M059J (cell line): ENCODE results near the gene CFTR. TPM values are rescaled to one million over a fixed set of nuclear protein-coding genes. Genes with fewer than 3 reads are reported as not detected.
"Not testable (repeated sequence)": the region's sequence is repeated elsewhere in the genome, so short reads cannot be mapped to it uniquely, and the experiment has no call there.

Experiments used
- DNase-seq: peaks from one replicate; pipeline ENCODE4 v3.0.0-alpha.2; 2012; ENCODE audit warnings: low read depth
- total RNA-seq: library from RNA; depleted of rRNA; stranded (reverse); fragments of >200 nt; shearing (Covaris generic); gene quantifications from 2 replicates; pipeline ENCODE4 v1.2.3, GENCODE V29; 2014

Gene CFTR
- total RNA-seq, 1 experiment from 2014 or later, result 0.10 TPM

DNA sequence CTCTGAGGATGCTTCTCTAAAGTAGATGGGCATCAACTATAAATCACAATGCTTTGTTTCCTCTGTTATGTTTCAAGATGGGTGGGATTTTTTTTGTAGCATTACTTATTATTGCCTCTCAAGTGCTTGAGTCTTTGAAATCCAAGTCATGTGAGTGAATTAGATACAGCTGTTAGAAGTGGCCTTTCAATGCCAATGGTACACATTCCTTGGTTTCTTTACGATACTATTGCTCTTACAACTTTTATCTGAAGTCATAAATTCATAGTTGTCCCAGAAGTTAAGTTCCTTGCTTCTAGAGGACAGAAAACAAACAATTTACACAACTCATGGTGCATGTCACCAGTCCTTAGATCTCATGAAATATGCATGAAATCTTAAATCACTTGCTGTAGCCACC, 15.5 kb downstream of the CFTR start:
- DNase-seq, result no peak

DNA sequence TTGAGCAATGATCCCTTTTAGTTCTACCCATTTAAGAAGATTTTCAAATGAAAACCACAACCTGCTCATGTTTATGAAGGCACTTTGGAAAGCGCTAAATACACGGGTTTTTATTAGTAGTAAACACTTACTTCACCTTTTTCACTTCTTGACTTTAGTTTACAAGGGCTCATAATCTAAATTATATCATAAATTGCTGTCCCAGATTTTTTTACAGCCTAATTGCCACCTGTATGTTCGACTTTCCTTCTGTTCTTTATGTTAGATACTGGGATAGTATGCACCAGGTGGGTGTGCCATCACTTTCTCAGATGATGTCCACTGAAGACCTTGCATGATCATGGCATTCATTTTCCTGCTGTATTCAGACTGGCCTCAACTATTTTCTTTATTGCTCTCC, 22.5 kb downstream of the CFTR start:
- DNase-seq, result no peak

DNA sequence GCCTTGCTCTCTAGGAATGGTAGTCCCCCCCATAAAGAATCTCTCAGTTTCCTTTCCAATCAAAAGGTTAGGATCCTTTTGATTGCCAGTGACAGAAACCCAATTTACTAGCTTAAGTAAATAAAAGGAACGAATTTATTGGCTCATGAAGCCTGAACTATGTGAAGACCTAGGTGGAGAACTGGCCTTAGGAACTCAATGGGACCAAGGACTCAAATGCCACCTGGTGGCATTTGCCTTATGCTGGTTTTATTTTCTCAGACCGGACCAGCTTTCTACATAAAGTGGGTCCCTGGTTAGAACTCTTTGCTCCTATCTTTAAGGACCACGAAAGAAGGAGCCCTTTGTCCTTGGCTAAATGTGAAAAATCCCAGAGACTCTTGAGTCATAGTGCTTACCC, 25.4 kb downstream of the CFTR start:
- no peak for DNase-seq

DNA sequence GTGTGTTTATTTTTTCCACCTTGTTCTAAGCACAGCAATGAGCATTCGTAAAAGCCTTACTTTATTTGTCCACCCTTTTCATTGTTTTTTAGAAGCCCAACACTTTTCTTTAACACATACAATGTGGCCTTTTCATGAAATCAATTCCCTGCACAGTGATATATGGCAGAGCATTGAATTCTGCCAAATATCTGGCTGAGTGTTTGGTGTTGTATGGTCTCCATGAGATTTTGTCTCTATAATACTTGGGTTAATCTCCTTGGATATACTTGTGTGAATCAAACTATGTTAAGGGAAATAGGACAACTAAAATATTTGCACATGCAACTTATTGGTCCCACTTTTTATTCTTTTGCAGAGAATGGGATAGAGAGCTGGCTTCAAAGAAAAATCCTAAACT, 28.9 kb downstream of the CFTR start:
- DNase-seq, result no peak

DNA sequence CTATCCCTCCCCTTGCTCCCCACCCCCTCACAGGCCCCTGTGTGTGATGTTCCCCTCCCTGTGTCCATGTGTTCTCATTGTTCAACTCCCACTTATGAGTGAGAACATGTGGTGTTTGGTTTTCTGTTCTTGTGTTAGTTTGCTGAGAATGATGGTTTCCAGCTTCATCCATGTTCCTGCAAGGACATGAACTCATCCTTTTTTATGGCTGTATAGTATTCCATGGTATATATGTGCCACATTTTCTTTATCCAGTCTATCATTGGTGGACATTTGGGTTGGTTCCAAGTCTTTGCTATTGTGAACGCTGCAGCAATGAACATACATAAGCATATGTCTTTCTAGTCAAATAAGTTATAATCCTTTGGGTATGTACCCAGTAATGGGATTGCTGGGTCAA, 37.4 kb downstream of the CFTR start:
- DNase-seq, result not testable (repeated sequence)

DNA sequence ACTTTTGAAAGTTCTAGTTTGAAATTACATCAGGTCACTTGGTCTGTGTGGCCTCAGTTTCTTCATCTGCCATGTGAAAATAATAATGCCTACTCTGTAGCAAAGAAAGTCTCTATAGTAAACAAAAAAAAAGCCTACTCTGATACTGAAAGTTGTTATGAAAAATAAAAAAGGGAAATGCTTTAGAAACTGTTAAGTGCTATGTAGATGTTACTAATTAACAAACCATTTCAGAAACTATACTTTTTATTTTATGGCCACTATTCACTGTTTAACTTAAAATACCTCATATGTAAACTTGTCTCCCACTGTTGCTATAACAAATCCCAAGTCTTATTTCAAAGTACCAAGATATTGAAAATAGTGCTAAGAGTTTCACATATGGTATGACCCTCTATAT, 50.6 kb downstream of the CFTR start:
- DNase-seq, result no peak

DNA sequence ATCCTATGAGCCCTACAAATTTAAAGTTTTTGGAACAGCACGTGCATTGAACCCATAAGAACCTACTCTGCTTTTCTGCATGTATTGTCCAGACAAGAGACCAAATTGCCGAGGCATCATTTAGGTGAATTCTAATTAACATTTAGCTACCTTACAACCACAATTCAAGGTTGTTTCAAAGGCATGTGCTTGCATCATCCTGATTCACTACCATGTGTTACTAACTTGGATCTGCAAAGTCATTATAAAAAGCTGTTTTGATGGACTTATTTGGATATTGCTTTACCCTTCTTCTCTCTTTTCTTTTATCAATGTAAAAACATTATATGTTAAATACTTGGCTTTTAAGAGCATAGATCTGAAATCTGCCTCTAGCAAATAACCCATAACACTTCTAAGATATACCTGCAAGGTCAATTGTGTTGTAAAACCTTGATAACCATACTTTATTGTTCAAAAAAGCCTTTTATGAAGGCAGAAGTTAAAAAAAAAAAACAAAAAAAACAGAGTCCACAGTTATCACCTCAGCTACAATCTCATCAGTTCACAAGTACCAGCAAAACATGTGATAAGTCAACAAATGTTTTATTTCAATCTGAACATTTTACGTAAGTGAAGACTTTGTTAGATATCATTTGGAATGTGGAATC, 51.9 kb downstream of the CFTR start:
- DNase-seq, result no peak

DNA sequence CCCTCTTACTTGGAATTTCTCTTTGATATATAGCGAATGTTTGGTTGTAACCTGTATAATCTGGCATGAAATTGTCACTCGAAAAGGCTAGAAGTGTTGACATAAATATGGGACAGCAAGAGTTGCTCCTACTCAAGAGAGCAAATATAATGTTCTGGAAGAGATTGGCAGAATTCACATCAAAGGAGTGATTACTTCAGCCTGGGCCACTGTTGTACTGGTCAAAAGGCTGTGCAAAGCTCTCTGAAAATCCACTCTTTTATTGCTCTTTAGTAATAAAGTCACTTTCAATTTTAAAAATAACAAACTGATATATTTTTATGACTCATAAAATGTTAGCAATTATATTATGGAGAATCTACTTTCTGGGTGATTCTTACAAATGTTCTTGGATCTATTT, 58.2 kb downstream of the CFTR start:
- no peak for DNase-seq

DNA sequence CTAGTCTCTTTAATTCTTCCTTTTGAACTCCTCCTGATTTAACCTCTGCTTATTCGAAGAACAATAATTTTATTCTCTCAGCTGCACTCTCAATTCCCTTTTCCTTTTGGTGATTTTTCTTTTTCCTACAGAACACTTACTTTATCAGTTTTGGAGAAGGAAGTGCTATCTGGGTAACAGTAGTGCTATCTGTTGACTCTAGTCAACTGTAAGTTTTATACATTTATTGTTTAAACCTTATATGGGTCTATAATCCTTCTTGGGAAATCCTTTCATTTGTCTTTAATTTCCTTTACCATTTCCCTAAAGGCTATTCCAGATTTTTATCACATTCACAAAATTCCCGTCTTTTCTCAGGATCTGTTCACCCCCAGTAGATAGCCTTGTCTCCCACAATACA, 64.2 kb downstream of the CFTR start:
- no peak for DNase-seq

DNA sequence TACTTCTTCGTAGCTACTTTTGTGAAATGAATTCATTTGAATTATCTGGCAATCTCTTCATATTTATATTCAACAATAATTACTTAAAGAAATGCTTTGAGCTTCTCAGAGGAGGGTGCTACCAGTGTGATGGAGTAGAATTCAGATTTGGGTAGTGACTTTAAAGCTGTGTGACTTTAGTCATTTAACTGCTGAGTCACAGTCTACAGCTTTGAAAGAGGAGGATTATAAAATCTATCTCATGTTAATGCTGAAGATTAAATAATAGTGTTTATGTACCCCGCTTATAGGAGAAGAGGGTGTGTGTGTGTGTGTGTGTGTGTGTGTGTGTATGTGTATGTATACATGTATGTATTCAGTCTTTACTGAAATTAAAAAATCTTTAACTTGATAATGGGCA, 68.2 kb downstream of the CFTR start:
- DNase-seq, result no peak

DNA sequence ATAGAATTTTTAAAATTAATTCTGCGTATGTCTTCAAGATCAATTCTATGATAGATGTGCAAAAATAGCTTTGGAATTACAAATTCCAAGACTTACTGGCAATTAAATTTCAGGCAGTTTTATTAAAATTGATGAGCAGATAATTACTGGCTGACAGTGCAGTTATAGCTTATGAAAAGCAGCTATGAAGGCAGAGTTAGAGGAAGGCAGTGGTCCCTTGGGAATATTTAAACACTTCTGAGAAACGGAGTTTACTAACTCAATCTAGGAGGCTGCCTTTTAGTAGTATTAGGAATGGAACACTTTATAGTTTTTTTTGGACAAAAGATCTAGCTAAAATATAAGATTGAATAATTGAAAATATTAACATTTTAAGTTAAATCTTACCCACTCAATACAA, 70.8 kb downstream of the CFTR start:
- DNase-seq, result no peak

DNA sequence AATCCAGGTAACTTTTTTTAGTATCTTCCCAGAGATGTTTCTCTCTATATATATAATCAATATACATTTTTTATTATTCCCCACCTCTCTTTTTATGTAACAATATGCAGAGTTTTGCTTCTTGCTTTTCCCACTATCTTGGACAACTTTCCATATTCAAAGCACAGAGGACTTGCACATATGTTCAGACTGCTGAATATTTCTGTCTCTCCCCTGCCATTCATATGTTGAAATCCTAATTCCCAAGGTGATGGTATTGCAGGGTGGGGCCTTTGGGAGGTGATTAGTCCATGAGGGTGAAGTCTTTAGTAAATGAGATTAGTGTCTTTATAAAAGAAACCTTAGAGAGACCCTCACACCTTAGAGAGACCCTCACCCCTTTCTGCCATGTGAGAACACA, 72.8 kb downstream of the CFTR start:
- DNase-seq, result no peak

DNA sequence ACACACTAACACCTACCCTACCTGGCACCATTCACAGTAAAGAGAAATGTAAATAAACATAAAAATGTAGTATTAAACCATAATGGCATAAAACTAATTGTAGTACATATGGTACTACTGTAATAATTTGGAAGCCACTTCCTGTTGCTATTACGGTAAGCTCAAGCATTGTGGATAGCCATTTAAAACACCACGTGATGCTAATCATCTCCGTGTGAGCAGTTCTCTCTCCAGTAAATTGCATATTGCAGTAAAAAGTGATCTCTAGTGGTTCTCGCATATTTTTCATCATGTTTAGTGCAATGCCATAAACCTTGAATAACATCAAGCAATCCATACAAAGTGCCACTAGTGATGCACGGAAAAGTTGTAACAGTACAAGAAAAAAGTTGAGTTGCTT, 75.4 kb downstream of the CFTR start:
- DNase-seq, result no peak

DNA sequence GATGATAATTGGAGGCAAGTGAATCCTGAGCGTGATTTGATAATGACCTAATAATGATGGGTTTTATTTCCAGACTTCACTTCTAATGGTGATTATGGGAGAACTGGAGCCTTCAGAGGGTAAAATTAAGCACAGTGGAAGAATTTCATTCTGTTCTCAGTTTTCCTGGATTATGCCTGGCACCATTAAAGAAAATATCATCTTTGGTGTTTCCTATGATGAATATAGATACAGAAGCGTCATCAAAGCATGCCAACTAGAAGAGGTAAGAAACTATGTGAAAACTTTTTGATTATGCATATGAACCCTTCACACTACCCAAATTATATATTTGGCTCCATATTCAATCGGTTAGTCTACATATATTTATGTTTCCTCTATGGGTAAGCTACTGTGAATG, 79.6 kb downstream of the CFTR start:
- DNase-seq, result no peak

DNA sequence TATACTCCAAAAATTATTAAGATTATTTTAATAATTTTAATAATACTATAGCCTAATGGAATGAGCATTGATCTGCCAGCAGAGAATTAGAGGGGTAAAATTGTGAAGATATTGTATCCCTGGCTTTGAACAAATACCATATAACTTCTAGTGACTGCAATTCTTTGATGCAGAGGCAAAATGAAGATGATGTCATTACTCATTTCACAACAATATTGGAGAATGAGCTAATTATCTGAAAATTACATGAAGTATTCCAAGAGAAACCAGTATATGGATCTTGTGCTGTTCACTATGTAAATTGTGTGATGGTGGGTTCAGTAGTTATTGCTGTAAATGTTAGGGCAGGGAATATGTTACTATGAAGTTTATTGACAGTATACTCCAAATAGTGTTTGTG, 80.2 kb downstream of the CFTR start:
- DNase-seq, result no peak

DNA sequence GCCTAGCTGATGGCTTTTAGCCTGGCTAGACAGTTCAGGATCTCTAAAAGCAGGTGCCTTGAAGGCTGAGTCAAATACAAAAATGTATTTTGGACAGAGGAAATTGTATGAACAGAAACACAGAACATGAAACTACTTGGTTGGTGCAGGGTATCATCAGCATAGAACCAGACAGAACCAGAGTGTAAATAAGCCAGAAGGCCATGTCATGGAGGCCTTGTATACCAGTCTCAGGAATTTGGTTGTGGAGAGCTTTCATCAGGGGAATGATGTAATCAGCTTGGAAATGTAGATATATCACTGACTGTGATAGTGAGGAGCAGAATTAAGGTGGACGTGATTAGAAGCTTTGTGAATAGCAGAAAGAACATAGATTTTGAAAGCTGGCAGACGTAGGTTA, 82.9 kb downstream of the CFTR start:
- no peak for DNase-seq

DNA sequence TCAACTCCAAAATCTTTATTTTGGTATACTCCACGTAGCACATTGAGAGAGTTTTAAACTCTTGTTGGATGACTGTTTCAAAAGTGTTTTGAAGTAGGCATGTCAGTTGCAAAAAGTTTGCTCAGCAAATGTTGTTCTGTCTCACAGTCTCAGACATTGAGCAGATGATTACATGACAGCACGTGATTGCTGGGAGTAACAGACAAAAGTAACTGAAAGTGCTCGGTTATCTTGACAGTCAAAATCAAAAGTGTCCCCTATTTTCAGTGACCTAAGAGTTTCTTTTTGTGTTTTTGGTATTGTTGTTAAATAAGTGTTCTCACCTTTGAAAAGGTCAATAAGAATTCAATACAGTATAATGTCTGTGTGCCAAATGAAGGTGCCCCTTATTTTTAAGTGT, 84.3 kb downstream of the CFTR start:
- no peak for DNase-seq

DNA sequence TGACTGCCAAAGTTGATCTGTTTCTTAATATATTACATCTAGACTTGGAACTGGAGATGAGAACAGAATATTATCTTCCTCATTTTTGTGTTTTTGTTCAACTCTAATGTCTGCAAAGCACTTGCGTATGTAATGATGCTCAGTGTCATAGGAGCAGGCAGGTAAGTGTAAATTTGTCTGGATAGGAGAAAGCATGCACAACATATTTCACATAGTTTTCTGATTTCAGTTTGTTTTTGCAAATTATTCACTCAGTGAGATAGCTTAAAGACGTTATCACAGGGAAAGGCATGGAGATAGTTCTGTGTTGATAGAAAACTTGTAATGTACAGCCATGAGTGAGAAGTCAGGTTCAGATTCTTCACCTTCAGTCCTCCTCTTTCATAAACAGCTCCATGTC, 84.8 kb downstream of the CFTR start:
- DNase-seq, result no peak

DNA sequence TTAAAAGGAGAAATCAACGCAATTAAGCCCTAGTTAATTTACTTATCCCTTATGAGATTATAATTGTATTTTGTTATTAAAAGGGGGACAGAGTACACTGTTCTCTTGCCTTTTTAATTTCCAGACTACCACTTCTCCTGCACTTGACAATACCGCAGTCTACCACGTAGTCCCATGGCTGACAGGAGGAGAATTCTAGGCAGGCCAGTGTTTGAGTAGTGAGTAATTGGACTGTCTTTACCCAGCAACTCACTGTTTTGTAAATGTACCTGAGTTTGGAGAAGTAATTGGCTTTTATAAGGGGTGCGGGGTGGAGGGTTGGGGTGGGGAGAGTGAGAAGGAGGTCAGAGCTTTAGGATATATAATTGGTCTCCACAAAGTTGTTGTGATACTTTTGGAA, 85.4 kb downstream of the CFTR start:
- no peak for DNase-seq

DNA sequence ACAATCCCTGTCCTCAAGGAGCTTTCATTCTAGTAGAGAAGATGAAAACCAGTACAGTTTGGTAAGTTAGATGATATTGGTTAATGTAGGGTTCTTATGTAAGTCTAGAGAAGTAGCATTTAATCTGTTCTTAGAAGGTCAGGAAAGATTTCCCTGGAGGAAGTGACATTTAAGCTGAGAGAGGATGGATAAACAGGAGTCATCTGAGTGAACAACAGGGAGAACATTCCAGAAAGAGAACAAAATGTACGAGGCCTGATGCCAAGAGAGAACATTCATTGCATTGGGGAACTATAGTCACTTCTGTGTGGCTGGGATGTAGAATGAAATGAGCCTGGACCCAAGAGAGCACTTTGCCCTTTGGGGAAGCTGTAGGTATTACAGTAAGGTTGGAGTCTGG, 88.0 kb downstream of the CFTR start:
- no peak for DNase-seq

DNA sequence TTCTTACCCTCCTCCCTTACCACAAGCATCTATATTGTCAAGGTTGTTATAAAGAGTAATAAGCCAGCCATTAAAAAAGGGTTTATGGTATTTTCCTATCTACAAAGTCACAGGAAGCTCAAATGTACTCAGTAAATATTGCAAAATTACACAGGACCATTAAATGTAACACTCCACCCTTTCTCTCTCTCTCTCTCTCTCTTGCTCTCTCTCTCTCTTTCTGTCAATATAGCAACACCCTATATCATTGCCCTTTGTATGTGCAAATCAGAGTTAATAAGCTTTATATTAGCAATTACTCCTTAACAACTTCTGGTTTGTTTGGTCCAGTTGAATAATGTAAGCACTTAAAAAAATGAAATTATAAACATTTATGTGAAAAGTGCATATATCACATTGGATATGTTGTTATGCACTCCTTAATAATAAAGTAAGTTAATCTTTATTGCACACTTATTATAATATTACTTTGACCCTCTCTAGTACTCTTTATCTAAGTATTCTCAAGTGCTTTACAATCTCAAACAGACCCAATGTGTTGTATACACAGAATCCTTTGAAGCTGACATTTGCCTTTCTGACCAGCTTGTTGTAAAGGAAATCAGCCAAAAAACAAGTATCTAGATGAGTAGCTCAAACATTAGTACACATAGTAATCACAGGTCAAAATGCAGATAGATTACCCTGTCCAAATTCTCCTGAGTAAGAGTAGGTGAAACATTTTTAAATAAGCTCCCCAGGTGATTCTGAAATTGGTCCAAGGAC, 93.2 kb downstream of the CFTR start:
- DNase-seq, result no peak

DNA sequence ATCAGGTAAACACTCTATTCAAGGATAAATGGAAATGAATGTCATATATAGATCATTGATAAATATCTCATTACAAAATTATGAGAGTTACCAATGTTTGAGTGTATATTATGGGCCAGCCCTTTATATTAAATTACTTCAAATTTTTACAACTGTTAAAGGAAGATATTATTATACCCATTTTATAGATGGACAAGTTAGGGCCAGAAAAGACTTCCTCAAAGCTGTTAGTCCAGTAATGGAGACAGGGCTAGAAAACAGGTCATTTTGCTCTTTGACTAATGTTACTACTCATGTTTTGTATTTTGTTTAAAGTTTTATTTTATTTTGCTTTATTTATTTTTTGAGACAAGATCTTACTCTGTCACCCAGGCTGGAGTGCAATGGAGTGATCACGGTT, 101.6 kb downstream of the CFTR start:
- DNase-seq, result no peak

DNA sequence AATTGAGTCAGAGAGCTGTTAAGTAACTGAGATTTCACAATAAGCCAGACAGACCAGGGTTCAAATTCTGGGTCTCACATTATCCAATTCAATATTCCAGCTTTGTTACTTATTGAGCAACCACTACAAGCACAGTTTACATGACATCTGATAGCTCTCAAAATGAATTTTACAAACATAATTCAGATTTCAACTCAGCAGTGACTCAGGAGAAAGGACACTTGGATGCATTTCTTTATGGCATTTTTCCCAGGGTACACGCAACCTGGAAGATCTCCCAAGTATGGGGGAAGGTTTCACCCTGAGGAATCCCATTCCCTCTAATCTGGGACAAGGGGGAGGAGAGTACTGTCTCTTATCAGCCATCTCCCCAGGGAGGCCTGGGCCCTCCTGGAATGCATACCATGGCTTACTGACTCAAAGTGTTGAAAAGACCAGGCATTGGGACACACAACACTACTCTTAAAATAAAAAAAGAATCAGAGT, 102.4 kb downstream of the CFTR start:
- DNase-seq, result peak; percentile 88

DNA sequence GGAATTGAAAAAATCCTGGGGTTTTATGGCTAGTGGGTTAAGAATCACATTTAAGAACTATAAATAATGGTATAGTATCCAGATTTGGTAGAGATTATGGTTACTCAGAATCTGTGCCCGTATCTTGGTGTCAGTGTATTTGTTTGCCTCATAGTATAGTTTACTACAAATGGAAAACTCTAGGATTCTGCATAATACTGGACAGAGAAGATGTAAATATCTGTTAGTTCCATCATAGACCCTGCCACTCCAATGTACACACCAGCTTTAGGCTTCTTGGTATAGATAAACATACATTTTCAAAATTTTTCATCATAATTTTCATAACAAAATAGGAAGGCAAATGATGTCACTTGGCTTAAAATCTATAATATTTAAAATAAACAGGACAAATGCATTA, 108.1 kb downstream of the CFTR start:
- DNase-seq, result no peak
